ENCODE results near the gene C4BPB. TPM values are rescaled to one million over a fixed set of nuclear protein-coding genes. Genes with fewer than 3 reads are reported as not detected.

Gene C4BPB
- total RNA-seq, 1 donor from 2014 or later: 0.30 TPM

- TF ChIP-seq CTCF (IDR thresholded peaks at IDR 0.05; ENCODE audit: borderline replicate concordance): no peak
- H3K4me1 ChIP-seq: peaks cover 78% of the 10 kb centered on the region
Observed at GRCh38 chr1:207050480-207051190, 38.0 kb upstream of the C4BPB start.

GRCh38 chr1:207051191-207051943, 37.3 kb upstream of the C4BPB start, which contains the start of gene YOD1:
Gene YOD1, minus strand, starts transcription at chr1:207051208. Its CDS starts 178 bp downstream, at chr1:207051030.
- H3K4me1 ChIP-seq: peaks cover 70% of the 10 kb centered on the region
- no peak for TF ChIP-seq CTCF (IDR thresholded peaks at IDR 0.05; ENCODE audit: borderline replicate concordance)

More at GRCh38 chr1:207050480-207051190, 38.0 kb upstream of the C4BPB start:
- H3K36me3 ChIP-seq: peaks cover 19% of the 10 kb centered on the region
- peak overlapping the region; percentile 95 for H3K4me3 ChIP-seq
- H3K27ac ChIP-seq (replicated peaks): peak overlapping the region; percentile 97
- intact Hi-C loops (cut with micrococcal nuclease): no loop called here
- no peaks in the 10 kb centered on the region for H3K27me3 ChIP-seq (ENCODE audit: low read depth)
- DNase-seq: peak; percentile 91
- no peaks in the 10 kb centered on the region for H3K9me3 ChIP-seq (replicated peaks)

GRCh38 chr1:207052911-207053769, 35.5 kb upstream of the C4BPB start, which contains the start of gene PFKFB2:
Gene PFKFB2, plus strand, starts transcription at chr1:207053275. Its CDS starts 1,443 bp downstream, at chr1:207054718.
- TF ChIP-seq CTCF (IDR thresholded peaks at IDR 0.05; ENCODE audit: borderline replicate concordance): peak; percentile 51
- H3K9me3 ChIP-seq (replicated peaks): no peaks in the 10 kb centered on the region
- H3K27ac ChIP-seq (replicated peaks): peak within 1 kb of the TSS; percentile 97
- H3K27me3 ChIP-seq (ENCODE audit: low read depth): no peaks in the 10 kb centered on the region
- H3K36me3 ChIP-seq: peaks cover 13% of the 10 kb centered on the region
- intact Hi-C loops (cut with micrococcal nuclease): no loop called here
- H3K4me1 ChIP-seq: peaks cover 62% of the 10 kb centered on the region
- DNase-seq: peak; percentile 97
- peak within 1 kb of the TSS; percentile 84 for H3K4me3 ChIP-seq

More at GRCh38 chr1:207051191-207051943, 37.3 kb upstream of the C4BPB start, which contains the start of gene YOD1:
- H3K36me3 ChIP-seq: peaks cover 14% of the 10 kb centered on the region
- no peaks in the 10 kb centered on the region for H3K27me3 ChIP-seq (ENCODE audit: low read depth)
- intact Hi-C loops (cut with micrococcal nuclease): no loop called here
- H3K4me3 ChIP-seq: peak within 1 kb of the TSS; percentile 95
- DNase-seq: no peak
- H3K27ac ChIP-seq (replicated peaks): peak within 1 kb of the TSS; percentile 97
- H3K9me3 ChIP-seq (replicated peaks): no peaks in the 10 kb centered on the region

GRCh38 chr1:207054491-207054890, 34.2 kb upstream of the C4BPB start:
- no peak for TF ChIP-seq CTCF (IDR thresholded peaks at IDR 0.05; ENCODE audit: borderline replicate concordance)
- Histone ChIP-seq H3K27ac (replicated peaks) (peak overlapping the region; percentile 97), H3K4me3 (peak overlapping the region; percentile 84), H3K9me3 (replicated peaks) (no peaks in the 10 kb centered on the region), H3K36me3 (peaks cover 3% of the 10 kb centered on the region), H3K27me3 (ENCODE audit: low read depth) (no peaks in the 10 kb centered on the region), H3K4me1 (peaks cover 59% of the 10 kb centered on the region)
- DNase-seq: no peak
- intact Hi-C loops (cut with micrococcal nuclease): no loop called here
